GM23248 (cell line): Measurements from ENCODE around the gene C1QTNF2. TPM values are rescaled to one million over a fixed set of nuclear protein-coding genes. Genes with fewer than 3 reads are reported as not detected.

Experiments used
- DNase-seq: peaks from one replicate; pipeline ENCODE4 v3.0.0-alpha.2; 2015
- H2AFZ ChIP-seq: fragments of 200-600 bp; sonication (generic); 2 replicates; pipeline ENCODE4 v1.6.1; 2016; ENCODE audit warnings: antibody characterized with exemption
- H3F3A ChIP-seq: fragments of 200-600 bp; sonication (generic); 2 replicates; pipeline ENCODE4 v1.6.1; 2016; ENCODE audit warnings: mild to moderate bottlenecking, antibody characterized with exemption, mixed run types; ENCODE audit not compliant: insufficient read depth
- H3K27ac ChIP-seq: fragments of 200-600 bp; sonication (generic); 2 replicates; pipeline ENCODE4 v1.5.1; 2016; ENCODE audit warnings: mild to moderate bottlenecking
- H3K27me3 ChIP-seq: fragments of 200-600 bp; sonication (generic); replicated peaks from 2 replicates; pipeline ENCODE4 v1.6.1; 2016; ENCODE audit warnings: mild to moderate bottlenecking; ENCODE audit not compliant: insufficient read depth
- H3K36me3 ChIP-seq: fragments of 200-600 bp; sonication (generic); 2 replicates; pipeline ENCODE4 v1.6.1; 2016; ENCODE audit warnings: low read depth, mild to moderate bottlenecking
- H3K4me1 ChIP-seq: fragments of 200-600 bp; sonication (generic); 2 replicates; pipeline ENCODE4 v1.6.1; 2016; ENCODE audit warnings: mild to moderate bottlenecking; ENCODE audit not compliant: insufficient read depth
- H3K4me2 ChIP-seq: fragments of 200-600 bp; sonication (generic); one replicate; pipeline ENCODE4 v1.6.1; 2016; ENCODE audit warnings: mild to moderate bottlenecking; ENCODE audit not compliant: unreplicated experiment
- H3K4me3 ChIP-seq: fragments of 200-600 bp; sonication (generic); 2 replicates; pipeline ENCODE4 v1.5.1; 2016; ENCODE audit warnings: mild to moderate bottlenecking
- H3K79me2 ChIP-seq: fragments of 200-600 bp; sonication (generic); 2 replicates; pipeline ENCODE4 v1.6.1; 2016; ENCODE audit warnings: mild to moderate bottlenecking; ENCODE audit not compliant: insufficient read depth
- H3K9ac ChIP-seq: fragments of 200-600 bp; sonication (generic); 2 replicates; pipeline ENCODE4 v1.6.1; 2016; ENCODE audit warnings: mild to moderate bottlenecking
- H3K9me2 ChIP-seq: fragments of 200-600 bp; sonication (generic); 2 replicates; pipeline ENCODE4 v1.6.1; 2016; ENCODE audit warnings: mixed run types, mild to moderate bottlenecking, moderate library complexity; ENCODE audit not compliant: insufficient read depth
- H3K9me3 ChIP-seq: fragments of 200-600 bp; sonication (generic); one replicate; pipeline ENCODE4 v1.6.1; 2017; ENCODE audit warnings: low read depth
- H4K20me1 ChIP-seq: fragments of 200-600 bp; sonication (generic); 2 replicates; pipeline ENCODE4 v1.6.0; 2016; ENCODE audit not compliant: insufficient read depth
- EZH2 ChIP-seq: fragments of 200-600 bp; sonication (generic); IDR thresholded peaks from 2 replicates; pipeline ENCODE4 v1.6.1; 2018; ENCODE audit warnings: antibody characterized with exemption, mild to moderate bottlenecking; ENCODE audit not compliant: insufficient read depth, poor library complexity, severe bottlenecking
- EZH2phosphoT487 ChIP-seq: fragments of 200-600 bp; sonication (generic); IDR thresholded peaks from 2 replicates; pipeline ENCODE4 v1.6.1; 2018; ENCODE audit warnings: antibody characterized with exemption, moderate library complexity, mild to moderate bottlenecking, low read depth; ENCODE audit not compliant: insufficient read depth
- WGBS, 2 experiments: methylation state at CpG; one replicate each; pipeline ENCODE4 v1.1.6; 2015 to 2017; ENCODE audit warnings: low lambda C conversion rate in 2 of 2, low coverage in 1 of 2; ENCODE audit errors: missing lambda C conversion rate in 2 of 2; 5-methylcytosine and 5-hydroxymethylcytosine counted together
- in situ Hi-C: fragments of 300-500 bp; cut with MboI; formaldehyde crosslinking; loops from 2 replicates; pipeline ENCODE4 v1.15.0; 2020
- polyA plus RNA-seq: library from polyadenylated mRNA; unstranded; fragments of >200 nt; fragmentation: Nextera tagmentation; extraction: Ambion mirVana; gene quantifications from 2 replicates; pipeline ENCODE4 v1.2.1, GENCODE V29; 2016
- total RNA-seq: library from RNA; depleted of rRNA; stranded (reverse); fragments of >200 nt; shearing (Covaris generic); gene quantifications from 2 replicates; pipeline ENCODE4 v1.2.3, GENCODE V29; 2014

Gene C1QTNF2
- total and polyA plus RNA-seq, 2 experiments from 2014 or later: 0.22 to 0.31 TPM

DNA sequence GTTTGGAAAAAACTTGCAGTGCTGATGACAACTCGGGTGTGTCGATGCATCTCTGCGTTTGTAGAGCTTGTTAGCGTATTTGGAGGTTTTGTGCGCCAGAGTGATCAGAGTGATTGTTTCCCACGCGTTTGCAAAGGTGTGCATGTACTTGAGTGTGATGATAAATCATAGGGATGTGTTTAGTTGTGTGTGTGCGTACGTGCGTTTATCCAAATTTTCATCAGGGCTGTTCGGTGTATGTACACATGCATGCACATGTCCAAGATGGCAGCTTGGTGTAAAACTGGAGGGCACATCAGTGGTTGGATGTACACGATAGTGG is 248 bp upstream of the C1QTNF2 start:
- Histone ChIP-seq H4K20me1 (no peaks in the 10 kb centered on the region), H3K36me3 (no peaks in the 10 kb centered on the region), H3K9me3 (no peaks in the 10 kb centered on the region), H3K4me3 (peak overlapping the region; percentile 80), H3F3A (no peaks in the 10 kb centered on the region), H2AFZ (peak overlapping the region; percentile 89), H3K27ac (no peak overlapping the region), H3K79me2 (no peaks in the 10 kb centered on the region), H3K27me3 (peaks cover 47% of the 10 kb centered on the region), H3K9me2 (no peaks in the 10 kb centered on the region), H3K4me1 (no peaks in the 10 kb centered on the region), H3K4me2 (peak overlapping the region; percentile 86), H3K9ac (peak overlapping the region; percentile 55; the same call in 1 of the 2 replicates)
- DNase-seq: no peak
- in situ Hi-C loops: no loop called here
- 1 to 3% methylated on average over 12 of the region's 12 CpGs for WGBS, 2 experiments
- TF ChIP-seq EZH2: no peak
- no peak for TF ChIP-seq EZH2phosphoT487

DNA sequence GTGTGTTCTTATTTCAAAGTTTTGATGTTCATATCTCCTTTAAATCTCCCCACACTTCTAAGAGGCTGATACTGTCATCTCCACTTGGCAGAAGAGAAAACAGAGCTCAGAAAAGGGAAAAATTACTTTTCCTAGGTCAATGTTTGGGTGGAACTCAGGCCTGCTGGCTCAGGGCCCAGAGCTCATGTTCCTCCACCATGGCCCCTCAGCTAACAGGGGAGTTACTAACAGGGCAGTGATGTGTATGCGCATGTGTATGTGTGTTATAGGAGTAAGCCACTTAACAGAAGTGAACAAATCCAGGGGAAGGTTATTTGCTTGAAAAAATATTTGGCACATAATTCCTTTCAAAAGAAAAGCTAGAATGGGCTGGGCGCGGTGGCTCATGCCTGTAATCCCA is 2.5 kb downstream of the C1QTNF2 start:
- no peaks in the 10 kb centered on the region for H3K79me2 ChIP-seq
- in situ Hi-C loops: no loop called here
- no peaks in the 10 kb centered on the region for H3K9me2 ChIP-seq
- no peak overlapping the region for H3K27ac ChIP-seq
- H4K20me1 ChIP-seq: no peaks in the 10 kb centered on the region
- no peak for TF ChIP-seq EZH2
- no peak for TF ChIP-seq EZH2phosphoT487
- peaks cover 32% of the 10 kb centered on the region for H3K27me3 ChIP-seq
- H3K9ac ChIP-seq: no peak overlapping the region
- H3K36me3 ChIP-seq: no peaks in the 10 kb centered on the region
- 86 to 87% methylated on average over 3 of the region's 3 CpGs for WGBS, 2 experiments
- no peak for DNase-seq
- H2AFZ ChIP-seq: no peak overlapping the region
- no peak overlapping the region for H3K4me3 ChIP-seq
- no peak overlapping the region for H3K4me2 ChIP-seq
- H3K9me3 ChIP-seq: no peaks in the 10 kb centered on the region
- H3K4me1 ChIP-seq: no peaks in the 10 kb centered on the region
- H3F3A ChIP-seq: no peaks in the 10 kb centered on the region

- Histone ChIP-seq H3K4me2 (no peak overlapping the region), H4K20me1 (no peaks in the 10 kb centered on the region), H3K9me3 (no peaks in the 10 kb centered on the region), H3K4me3 (no peak overlapping the region), H3K9me2 (no peaks in the 10 kb centered on the region), H3K36me3 (no peaks in the 10 kb centered on the region), H3K4me1 (no peaks in the 10 kb centered on the region), H2AFZ (no peak overlapping the region), H3K9ac (no peak overlapping the region), H3K79me2 (no peaks in the 10 kb centered on the region), H3K27ac (no peak overlapping the region), H3F3A (no peaks in the 10 kb centered on the region), H3K27me3 (peaks cover 31% of the 10 kb centered on the region)
- 47 to 54% methylated on average over 2 of the region's 2 CpGs for WGBS, 2 experiments
- DNase-seq: no peak
- no peak for TF ChIP-seq EZH2
- in situ Hi-C loops: no loop called here
Measured at GRCh38 chr5:160367261-160367660, 3.2 kb downstream of the C1QTNF2 start.

DNA sequence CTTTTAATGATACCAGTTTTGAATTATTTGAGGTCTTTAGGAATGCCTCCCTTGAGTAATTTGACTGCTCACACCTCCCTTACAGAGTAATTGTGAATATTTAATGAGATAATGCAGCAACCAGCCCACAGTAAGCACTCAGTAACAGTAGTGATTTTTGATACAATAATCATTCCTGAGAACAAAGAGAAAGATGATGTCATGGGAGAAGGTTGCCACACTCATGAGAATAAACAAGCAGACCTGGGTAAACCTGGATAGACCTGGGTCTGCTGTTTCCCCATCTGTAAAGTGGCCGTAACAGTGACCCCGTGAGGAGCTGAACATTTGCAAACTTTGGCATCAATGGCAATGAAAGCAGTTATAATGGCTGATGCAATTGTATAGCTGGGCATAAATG is 4.2 kb downstream of the C1QTNF2 start:
- Histone ChIP-seq H4K20me1 (no peaks in the 10 kb centered on the region), H3K27me3 (peaks cover 21% of the 10 kb centered on the region; the same call in 1 of the 2 replicates), H2AFZ (no peak overlapping the region), H3K36me3 (no peaks in the 10 kb centered on the region), H3K27ac (no peak overlapping the region), H3K9me2 (no peaks in the 10 kb centered on the region), H3K79me2 (no peaks in the 10 kb centered on the region), H3K9ac (no peak overlapping the region), H3K4me1 (no peaks in the 10 kb centered on the region), H3K9me3 (no peaks in the 10 kb centered on the region), H3K4me3 (no peak overlapping the region), H3K4me2 (no peak overlapping the region), H3F3A (no peaks in the 10 kb centered on the region)
- no peak for TF ChIP-seq EZH2phosphoT487
- TF ChIP-seq EZH2: no peak
- no peak for DNase-seq
- WGBS, 2 experiments: 85 to 95% methylated on average over 2 of the region's 2 CpGs
- in situ Hi-C loops: no loop called here
